ENCODE data around the gene CACNB1. TPM values are rescaled to one million over a fixed set of nuclear protein-coding genes. Genes with fewer than 3 reads are reported as not detected.

The CACNB1 gene
- total and polyA plus RNA-seq, 2 of the 13 experiments (the other 11 are each of a cell fraction or from before 2014, with no cell fraction given) = 0.75 to 1.5 TPM

DNA sequence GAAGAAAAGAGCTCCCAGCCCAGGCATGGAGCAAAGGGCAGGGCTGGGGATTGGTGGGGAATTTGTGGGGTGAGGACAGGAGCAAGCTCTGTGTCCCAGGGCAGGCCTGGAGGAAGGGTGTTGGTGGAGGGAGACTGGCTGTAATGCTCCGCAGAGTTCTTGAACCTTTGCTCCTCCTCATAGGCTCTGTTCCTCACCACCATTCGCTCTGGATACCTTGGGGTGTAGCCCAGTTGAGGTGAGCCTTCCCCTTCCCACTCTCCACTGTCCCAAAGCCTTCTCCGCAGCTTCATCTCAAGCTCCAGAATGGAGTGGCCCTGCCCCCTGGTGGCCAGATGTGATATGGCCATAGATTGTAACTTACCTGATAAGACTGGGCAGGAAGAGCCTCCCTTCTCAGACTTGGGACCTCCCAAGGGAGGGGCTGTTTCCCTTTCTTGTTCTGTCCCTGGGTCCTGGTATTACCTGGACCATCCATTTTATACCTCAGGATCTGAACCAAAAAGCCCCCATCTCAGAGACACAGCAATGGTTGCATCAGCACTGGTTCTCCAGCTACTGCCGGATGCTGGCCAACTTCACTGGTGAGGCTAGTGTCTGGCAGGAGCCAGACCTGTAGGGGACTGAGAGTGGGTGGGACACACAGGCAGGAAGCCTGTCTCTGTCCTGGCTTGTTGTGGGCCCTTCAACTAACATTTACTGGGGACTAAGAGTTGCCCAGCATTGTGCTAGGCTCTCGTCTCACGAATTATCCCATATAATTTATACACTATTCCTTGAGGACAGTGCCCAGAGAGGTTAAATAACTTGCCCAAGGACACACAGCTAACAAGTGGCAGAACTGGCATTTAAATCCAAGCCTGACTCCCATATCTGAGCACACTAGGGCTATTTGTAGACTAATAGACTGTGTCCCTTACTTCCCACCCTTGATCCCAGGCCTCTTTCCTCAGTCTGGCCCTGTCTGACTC lies 47.4 kb upstream of the CACNB1 start (continued):
- TF ChIP-seq, protein P1, sequence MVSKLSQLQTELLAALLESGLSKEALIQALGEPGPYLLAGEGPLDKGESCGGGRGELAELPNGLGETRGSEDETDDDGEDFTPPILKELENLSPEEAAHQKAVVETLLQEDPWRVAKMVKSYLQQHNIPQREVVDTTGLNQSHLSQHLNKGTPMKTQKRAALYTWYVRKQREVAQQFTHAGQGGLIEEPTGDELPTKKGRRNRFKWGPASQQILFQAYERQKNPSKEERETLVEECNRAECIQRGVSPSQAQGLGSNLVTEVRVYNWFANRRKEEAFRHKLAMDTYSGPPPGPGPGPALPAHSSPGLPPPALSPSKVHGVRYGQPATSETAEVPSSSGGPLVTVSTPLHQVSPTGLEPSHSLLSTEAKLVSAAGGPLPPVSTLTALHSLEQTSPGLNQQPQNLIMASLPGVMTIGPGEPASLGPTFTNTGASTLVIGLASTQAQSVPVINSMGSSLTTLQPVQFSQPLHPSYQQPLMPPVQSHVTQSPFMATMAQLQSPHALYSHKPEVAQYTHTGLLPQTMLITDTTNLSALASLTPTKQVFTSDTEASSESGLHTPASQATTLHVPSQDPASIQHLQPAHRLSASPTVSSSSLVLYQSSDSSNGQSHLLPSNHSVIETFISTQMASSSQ (IDR thresholded peaks at IDR 0.05; ENCODE audit: low read depth) = no peak
- TF ChIP-seq, protein P1 (CRISPR knock-in tag; IDR thresholded peaks at IDR 0.05; ENCODE audit: borderline replicate concordance) = no peak
- TF ChIP-seq PPARG (CRISPR knock-in tag; conservative IDR thresholded peaks at IDR 0.05) (no peak; the same call in 1 of the 2 replicates), SATB2 (CRISPR knock-in tag; IDR thresholded peaks at IDR 0.05) (no peak), MBD4 (IDR thresholded peaks at IDR 0.05; ENCODE audit: borderline replicate concordance, low read length) (no peak), BRD4 (CRISPR knock-in tag; IDR thresholded peaks at IDR 0.05) (no peak), AGO2 (optimal IDR thresholded peaks at IDR 0.05; ENCODE audit: low read depth, low read length) (no peak), TBX3 (IDR thresholded peaks at IDR 0.05; ENCODE audit: borderline replicate concordance) (no peak), ZNF749 (CRISPR knock-in tag; IDR thresholded peaks at IDR 0.05; ENCODE audit: borderline replicate concordance) (no peak), BRCA1 (CRISPR knock-in tag; IDR thresholded peaks at IDR 0.05) (no peak), ZNF619 (CRISPR knock-in tag; IDR thresholded peaks at IDR 0.05) (0 out of 2 replicates have a peak, but pooled peaks have one; percentile 54), KDM5B (CRISPR knock-in tag; IDR thresholded peaks at IDR 0.05; ENCODE audit: borderline replicate concordance) (peak; percentile 3; the same call in 1 of the 2 replicates), CCDC6 (CRISPR knock-in tag; IDR thresholded peaks at IDR 0.05) (no peak), SKI (IDR thresholded peaks at IDR 0.05; ENCODE audit: partially characterized antibody) (no peak), ZNF317 (CRISPR knock-in tag; IDR thresholded peaks at IDR 0.05) (no peak)
- TF ChIP-seq, protein P2, sequence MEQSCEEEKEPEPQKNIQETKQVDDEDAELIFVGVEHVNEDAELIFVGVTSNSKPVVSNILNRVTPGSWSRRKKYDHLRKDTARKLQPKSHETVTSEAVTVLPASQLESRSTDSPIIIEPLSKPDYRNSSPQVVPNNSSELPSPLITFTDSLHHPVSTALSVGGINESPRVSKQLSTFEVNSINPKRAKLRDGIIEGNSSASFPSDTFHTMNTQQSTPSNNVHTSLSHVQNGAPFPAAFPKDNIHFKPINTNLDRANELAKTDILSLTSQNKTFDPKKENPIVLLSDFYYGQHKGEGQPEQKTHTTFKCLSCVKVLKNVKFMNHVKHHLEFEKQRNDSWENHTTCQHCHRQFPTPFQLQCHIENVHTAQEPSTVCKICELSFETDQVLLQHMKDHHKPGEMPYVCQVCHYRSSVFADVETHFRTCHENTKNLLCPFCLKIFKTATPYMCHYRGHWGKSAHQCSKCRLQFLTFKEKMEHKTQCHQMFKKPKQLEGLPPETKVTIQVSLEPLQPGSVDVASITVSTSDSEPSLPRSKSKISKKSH (CRISPR knock-in tag; IDR thresholded peaks at IDR 0.05; ENCODE audit: borderline replicate concordance) = 0 out of 2 replicates have a peak, but pooled peaks have one; percentile 30
- TF ChIP-seq, protein P3, sequence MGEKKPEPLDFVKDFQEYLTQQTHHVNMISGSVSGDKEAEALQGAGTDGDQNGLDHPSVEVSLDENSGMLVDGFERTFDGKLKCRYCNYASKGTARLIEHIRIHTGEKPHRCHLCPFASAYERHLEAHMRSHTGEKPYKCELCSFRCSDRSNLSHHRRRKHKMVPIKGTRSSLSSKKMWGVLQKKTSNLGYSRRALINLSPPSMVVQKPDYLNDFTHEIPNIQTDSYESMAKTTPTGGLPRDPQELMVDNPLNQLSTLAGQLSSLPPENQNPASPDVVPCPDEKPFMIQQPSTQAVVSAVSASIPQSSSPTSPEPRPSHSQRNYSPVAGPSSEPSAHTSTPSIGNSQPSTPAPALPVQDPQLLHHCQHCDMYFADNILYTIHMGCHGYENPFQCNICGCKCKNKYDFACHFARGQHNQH (CRISPR knock-in tag; IDR thresholded peaks at IDR 0.05) = no peak
